Measurements from ENCODE around the gene VSTM4. TPM values are rescaled to one million over a fixed set of nuclear protein-coding genes. Genes with fewer than 3 reads are reported as not detected.

The VSTM4 gene
- total and polyA plus RNA-seq, 9 of the 15 experiments (the other 6 are each of a cell fraction or from before 2014, with no cell fraction given) = 1.0 to 7.9 (median 3.0) TPM

DNA sequence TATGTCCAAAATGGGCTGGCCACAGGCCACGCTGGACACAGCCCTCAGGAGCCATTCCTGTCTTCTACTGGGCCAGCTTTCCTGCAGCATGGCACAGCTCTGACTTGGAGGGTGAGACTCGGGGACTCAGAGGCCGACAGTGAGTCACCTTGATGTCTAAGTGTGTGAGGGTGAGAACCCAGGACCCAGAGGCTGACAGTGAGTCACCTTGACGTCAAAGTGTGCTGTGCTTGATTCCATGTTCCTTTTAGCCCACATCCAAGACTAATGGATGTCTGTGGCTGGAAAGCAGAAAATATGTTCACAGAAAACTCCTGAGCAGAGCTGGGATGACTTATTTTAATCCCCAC lies 24.5 kb upstream of the VSTM4 start:
- POLR2A ChIA-PET = interaction anchor here (0.6 to 2.4 kb wide), 6 partner anchors 9 to 45 kb away, joined by 3 to 12 read pairs (median 6); no protein-coding TSS in a partner anchor
- DNase-seq (ENCODE audit: extremely low read depth in 1 of 4, low spot score in 3 of 4) = peak in 1 of 4 experiments; percentile 38
- no peaks in the 10 kb centered on the region for H3K9me1 ChIP-seq (ENCODE audit: control insufficient read depth, insufficient read depth, low read length)
- TF ChIP-seq SMARCA4 (IDR thresholded peaks at IDR 0.05) (peak; percentile 41; the same call in 1 of the 2 replicates), JUND (IDR thresholded peaks at IDR 0.05; ENCODE audit: borderline replicate concordance, low read depth, low read length) (peak; percentile 67; the same call in 1 of the 2 replicates), JUND (tag; IDR thresholded peaks at IDR 0.05; ENCODE audit: borderline replicate concordance, low read depth, low read length) (0 out of 3 replicates have a peak, but pooled peaks have one; percentile 33), JUN (IDR thresholded peaks at IDR 0.05; ENCODE audit: borderline replicate concordance, low read depth, low read length) (peak; percentile 79), JUN (CRISPR knock-in tag; IDR thresholded peaks at IDR 0.05; ENCODE audit: borderline replicate concordance) (no peak), HNRNPLL (IDR thresholded peaks at IDR 0.05; ENCODE audit: low read depth, low read length, poor library complexity, severe bottlenecking) (peak; percentile 3), FOSL1 (tag; conservative IDR thresholded peaks at IDR 0.05) (peak; percentile 91), SMARCE1 (IDR thresholded peaks at IDR 0.05) (0 out of 2 replicates have a peak, but pooled peaks have one; percentile 28), CREM (IDR thresholded peaks at IDR 0.05; ENCODE audit: low read depth) (peak; percentile 64), ATF3 (IDR thresholded peaks at IDR 0.05) (peak; percentile 80), ATF3 (CRISPR knock-in tag; conservative IDR thresholded peaks at IDR 0.05) (no peak), ARID1B (IDR thresholded peaks at IDR 0.05) (peak; percentile 33; the same call in 1 of the 2 replicates), LEF1 (IDR thresholded peaks at IDR 0.05) (no peak), FOS (IDR thresholded peaks at IDR 0.05; ENCODE audit: extremely low read depth, insufficient read length) (peak; percentile 14)
- TF ChIP-seq, protein P1, sequence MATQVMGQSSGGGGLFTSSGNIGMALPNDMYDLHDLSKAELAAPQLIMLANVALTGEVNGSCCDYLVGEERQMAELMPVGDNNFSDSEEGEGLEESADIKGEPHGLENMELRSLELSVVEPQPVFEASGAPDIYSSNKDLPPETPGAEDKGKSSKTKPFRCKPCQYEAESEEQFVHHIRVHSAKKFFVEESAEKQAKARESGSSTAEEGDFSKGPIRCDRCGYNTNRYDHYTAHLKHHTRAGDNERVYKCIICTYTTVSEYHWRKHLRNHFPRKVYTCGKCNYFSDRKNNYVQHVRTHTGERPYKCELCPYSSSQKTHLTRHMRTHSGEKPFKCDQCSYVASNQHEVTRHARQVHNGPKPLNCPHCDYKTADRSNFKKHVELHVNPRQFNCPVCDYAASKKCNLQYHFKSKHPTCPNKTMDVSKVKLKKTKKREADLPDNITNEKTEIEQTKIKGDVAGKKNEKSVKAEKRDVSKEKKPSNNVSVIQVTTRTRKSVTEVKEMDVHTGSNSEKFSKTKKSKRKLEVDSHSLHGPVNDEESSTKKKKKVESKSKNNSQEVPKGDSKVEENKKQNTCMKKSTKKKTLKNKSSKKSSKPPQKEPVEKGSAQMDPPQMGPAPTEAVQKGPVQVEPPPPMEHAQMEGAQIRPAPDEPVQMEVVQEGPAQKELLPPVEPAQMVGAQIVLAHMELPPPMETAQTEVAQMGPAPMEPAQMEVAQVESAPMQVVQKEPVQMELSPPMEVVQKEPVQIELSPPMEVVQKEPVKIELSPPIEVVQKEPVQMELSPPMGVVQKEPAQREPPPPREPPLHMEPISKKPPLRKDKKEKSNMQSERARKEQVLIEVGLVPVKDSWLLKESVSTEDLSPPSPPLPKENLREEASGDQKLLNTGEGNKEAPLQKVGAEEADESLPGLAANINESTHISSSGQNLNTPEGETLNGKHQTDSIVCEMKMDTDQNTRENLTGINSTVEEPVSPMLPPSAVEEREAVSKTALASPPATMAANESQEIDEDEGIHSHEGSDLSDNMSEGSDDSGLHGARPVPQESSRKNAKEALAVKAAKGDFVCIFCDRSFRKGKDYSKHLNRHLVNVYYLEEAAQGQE (IDR thresholded peaks at IDR 0.05; ENCODE audit: borderline replicate concordance) = no peak
- TF ChIP-seq, protein P1 (CRISPR knock-in tag; IDR thresholded peaks at IDR 0.05; ENCODE audit: low read depth) = no peak

More for the DNA sequence above, 24.5 kb upstream of the VSTM4 start:
- no peaks in the 10 kb centered on the region for H4K20me1 ChIP-seq (replicated peaks; ENCODE audit: control insufficient read depth, insufficient read depth, low read length)
- in situ Hi-C loops (cut with MboI) (no loop called here), intact Hi-C loops (cut with micrococcal nuclease) (no loop called here)
- H3K4me3 ChIP-seq = no peak overlapping the region
- ATAC-seq (peak; percentile 14; the same call in 2 of the 3 replicates), FAIRE-seq (peak; percentile 61)
- H3K9me3 ChIP-seq (replicated peaks; ENCODE audit: control insufficient read depth, insufficient read depth, low read depth, low read length) = peaks cover 5% of the 10 kb centered on the region; the same call in 1 of the 2 replicates
- H3K79me2 ChIP-seq (ENCODE audit: control insufficient read depth, insufficient read depth, low read length) = no peaks in the 10 kb centered on the region
- no peak overlapping the region for H3K27ac ChIP-seq (ENCODE audit: extremely low read depth, low read depth, low read length)
- peak overlapping the region in 1 of 2 experiments; percentile 64; a peak in 1 of 4 replicates for H3K9ac ChIP-seq (ENCODE audit: insufficient read depth in 1 of 2, low read depth in 2 of 2, low read length in 2 of 2)
- H3K27me3 ChIP-seq (ENCODE audit: control insufficient read depth in 2 of 2, insufficient read depth in 2 of 2, low read length in 2 of 2) = no peaks in the 10 kb centered on the region
- CTCF ChIA-PET (ENCODE audit: low intra/inter-chr PET ratio) = no interaction called here
- no peak overlapping the region for H3K4me2 ChIP-seq (ENCODE audit: insufficient read depth, low read length)
- BruUV-seq (replicated peaks) = no TSS peak
- H3K4me1 ChIP-seq (replicated peaks in 1 of 2; ENCODE audit: control insufficient read depth in 2 of 2, insufficient read depth in 2 of 2, low read length in 2 of 2) = peaks cover 0 to 3% of the 10 kb centered on the region in 2 experiments; a peak in 2 of 5 replicates
- no peaks in the 10 kb centered on the region for H3K36me3 ChIP-seq (ENCODE audit: control insufficient read depth, insufficient read depth, low read length)
- H2AFZ ChIP-seq (ENCODE audit: low read depth, low read length) = peak overlapping the region; percentile 36; the same call in 1 of the 2 replicates
- 15% methylated on average over 4 of the region's 4 CpGs for WGBS (ENCODE audit: insufficient coverage, low coverage, missing lambda C conversion rate)
